ENCODE results near the gene ZNHIT2.

Gene ZNHIT2

GRCh38 chr11:65083834-65084597 lies 33.5 kb downstream of the ZNHIT2 start, which contains the start of the genes CDCA5 and ZFPL1:
Gene CDCA5 (minus strand): TSS chr11:65084040. CDS start chr11:65083978, 62 bp downstream.
Gene ZFPL1 (plus strand): TSS chr11:65084222. CDS start chr11:65084699, 477 bp downstream.
- ChIA-PET POLR2A (no interaction called here), CTCF (interaction anchor here (1.3 to 1.8 kb wide), 4 partner anchors 11 to 70 kb away, joined by 3 to 10 read pairs (median 4); partner anchors contain the start of gene ARL2)
- TF ChIP-seq, protein P1, sequence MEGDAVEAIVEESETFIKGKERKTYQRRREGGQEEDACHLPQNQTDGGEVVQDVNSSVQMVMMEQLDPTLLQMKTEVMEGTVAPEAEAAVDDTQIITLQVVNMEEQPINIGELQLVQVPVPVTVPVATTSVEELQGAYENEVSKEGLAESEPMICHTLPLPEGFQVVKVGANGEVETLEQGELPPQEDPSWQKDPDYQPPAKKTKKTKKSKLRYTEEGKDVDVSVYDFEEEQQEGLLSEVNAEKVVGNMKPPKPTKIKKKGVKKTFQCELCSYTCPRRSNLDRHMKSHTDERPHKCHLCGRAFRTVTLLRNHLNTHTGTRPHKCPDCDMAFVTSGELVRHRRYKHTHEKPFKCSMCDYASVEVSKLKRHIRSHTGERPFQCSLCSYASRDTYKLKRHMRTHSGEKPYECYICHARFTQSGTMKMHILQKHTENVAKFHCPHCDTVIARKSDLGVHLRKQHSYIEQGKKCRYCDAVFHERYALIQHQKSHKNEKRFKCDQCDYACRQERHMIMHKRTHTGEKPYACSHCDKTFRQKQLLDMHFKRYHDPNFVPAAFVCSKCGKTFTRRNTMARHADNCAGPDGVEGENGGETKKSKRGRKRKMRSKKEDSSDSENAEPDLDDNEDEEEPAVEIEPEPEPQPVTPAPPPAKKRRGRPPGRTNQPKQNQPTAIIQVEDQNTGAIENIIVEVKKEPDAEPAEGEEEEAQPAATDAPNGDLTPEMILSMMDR (IDR thresholded peaks at IDR 0.05; ENCODE audit: control extremely low read depth, extremely low read depth, low read depth, missing control alignments): no peak
- DNase-seq (ENCODE audit: extremely low spot score): peak; percentile 99

DNA sequence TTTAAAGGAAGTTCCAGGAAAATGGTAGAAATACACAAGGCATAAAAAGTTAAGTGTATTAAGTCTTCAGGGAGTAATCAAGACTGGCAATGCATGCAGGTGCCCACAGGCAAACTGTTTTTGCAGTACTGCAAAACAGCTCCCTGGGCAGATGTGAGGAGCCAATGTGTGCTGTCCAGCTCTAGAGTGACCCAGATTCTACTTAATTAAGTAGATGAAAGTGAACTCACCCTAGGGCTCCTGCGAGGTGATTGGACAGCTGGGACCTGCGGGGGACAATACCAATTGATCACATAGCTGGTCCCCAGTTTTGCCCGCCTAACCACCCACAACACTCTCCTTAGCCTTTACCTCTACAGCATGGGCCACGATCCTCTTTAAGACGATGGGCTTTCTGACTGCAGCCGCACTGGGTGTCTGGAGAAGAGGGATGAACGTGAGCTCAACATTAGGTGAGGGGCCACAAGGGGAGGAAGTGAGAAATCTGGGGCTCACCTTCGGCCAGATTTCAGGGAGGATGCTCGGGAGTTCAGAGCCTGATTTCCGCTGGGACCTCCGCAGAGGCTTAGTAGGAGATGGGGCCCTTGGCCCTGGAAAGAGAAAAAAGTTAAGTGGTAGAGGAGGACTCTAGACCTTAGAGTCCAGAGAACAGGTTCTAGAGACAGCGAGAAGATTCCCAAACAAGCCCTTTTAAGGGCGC lies 34.2 kb downstream of the ZNHIT2 start:
- ChIA-PET POLR2A (interaction anchor here (0.6 kb wide), 1 partner anchor 91 kb away, joined by 3 read pairs; no protein-coding TSS in a partner anchor), CTCF (interaction anchor here (1.0 to 1.8 kb wide), 7 partner anchors 11 to 489 kb away, joined by 3 to 10 read pairs (median 3); partner anchors contain the start of genes ARL2 and FAM89B)
- TF ChIP-seq, protein P1 (IDR thresholded peaks at IDR 0.05; ENCODE audit: control extremely low read depth, extremely low read depth, low read depth, missing control alignments): no peak
- no peak for DNase-seq (ENCODE audit: extremely low spot score)

DNA sequence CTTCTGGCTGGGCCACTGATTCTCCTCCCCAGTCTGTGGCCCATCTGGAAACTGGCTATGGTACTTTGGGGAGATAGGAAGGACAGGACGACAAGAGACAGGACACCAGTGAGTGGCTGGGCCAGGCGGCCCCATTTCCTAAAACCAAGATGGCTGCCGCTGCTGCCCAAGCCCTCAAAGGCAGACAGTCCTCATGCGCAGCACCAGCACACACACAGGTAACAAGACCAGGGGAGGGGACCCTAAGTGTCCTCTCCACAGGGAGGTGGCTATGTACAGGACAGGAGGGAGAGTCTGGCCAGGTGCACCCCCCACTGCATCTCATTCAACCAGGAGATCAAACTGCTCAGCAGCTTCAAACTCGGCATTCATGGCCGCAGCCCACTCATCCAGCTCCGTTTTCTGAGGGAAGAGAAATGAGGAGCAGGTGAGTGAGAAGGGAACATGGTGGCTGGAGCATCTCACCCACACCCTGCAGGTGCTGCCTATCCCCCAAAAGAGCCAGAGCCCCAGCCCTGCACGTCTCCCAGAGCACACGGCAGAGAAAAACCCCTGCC lies 38.6 kb downstream of the ZNHIT2 start:
- ChIA-PET POLR2A (interaction anchor here (0.6 to 0.7 kb wide), 2 partner anchors 427 to 728 kb away, joined by 5 to 7 read pairs; no protein-coding TSS in a partner anchor), CTCF (interaction anchor here (0.6 to 3.6 kb wide), 14 partner anchors 10 to 102 kb away, joined by 3 to 19 read pairs (median 4); partner anchors contain the start of genes ARL2, BATF2, NAALADL1 and TM7SF2)
- TF ChIP-seq, protein P1 (IDR thresholded peaks at IDR 0.05; ENCODE audit: control extremely low read depth, extremely low read depth, low read depth, missing control alignments): no peak
- DNase-seq (ENCODE audit: extremely low spot score): no peak

DNA sequence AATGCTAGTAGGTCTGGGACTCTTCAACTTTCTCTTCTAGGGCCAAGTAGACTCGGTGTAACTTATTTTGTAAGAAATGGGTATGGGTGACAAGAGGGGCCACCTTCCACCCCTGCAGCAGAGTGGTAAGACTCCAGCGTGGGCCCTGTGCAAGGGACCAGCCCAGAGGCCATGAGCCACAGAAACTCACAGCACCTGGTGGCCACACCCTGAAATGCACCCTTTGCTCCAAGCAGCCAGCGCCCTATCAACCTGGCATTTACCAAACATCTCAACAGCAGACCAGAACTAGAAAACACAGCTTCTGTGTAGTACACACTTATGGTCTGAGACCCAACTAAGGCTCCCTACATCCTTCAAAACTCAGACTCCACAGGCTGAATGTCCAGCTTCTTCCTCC lies 39.4 kb downstream of the ZNHIT2 start:
- POLR2A ChIA-PET: no interaction called here
- TF ChIP-seq, protein P1 (IDR thresholded peaks at IDR 0.05; ENCODE audit: control extremely low read depth, extremely low read depth, low read depth, missing control alignments): peak; percentile 78
- CTCF ChIA-PET: interaction anchor here (0.6 to 3.6 kb wide), 14 partner anchors 9 to 103 kb away, joined by 3 to 19 read pairs (median 4); partner anchors contain the start of genes ARL2, BATF2, NAALADL1 and TM7SF2
- peak; percentile 73 for DNase-seq (ENCODE audit: extremely low spot score)

DNA sequence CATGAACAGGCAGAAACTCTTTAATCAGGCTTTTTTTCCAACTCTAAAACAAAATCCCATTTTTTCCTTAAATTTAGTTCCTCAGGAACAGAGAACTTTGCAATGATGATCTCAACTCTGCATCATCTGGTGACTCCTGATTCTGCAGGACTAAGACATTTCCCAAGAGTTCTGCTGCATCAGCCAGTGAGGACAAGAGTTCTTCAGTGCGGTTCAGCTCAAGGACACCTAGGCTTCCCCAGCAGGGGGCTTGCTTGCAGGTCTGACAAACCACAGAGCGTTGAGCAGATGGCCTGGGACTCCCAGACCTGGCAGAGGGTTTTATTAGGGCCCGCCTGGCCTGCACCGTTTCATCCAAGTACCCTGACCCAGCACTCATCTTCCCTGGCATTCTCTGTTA lies 40.0 kb downstream of the ZNHIT2 start:
- ChIA-PET POLR2A (no interaction called here), CTCF (interaction anchor here (0.9 to 3.6 kb wide), 7 partner anchors 8 to 63 kb away, joined by 3 to 19 read pairs (median 4); partner anchors contain the start of gene TM7SF2)
- DNase-seq (ENCODE audit: extremely low spot score): no peak
- TF ChIP-seq, protein P1 (IDR thresholded peaks at IDR 0.05; ENCODE audit: control extremely low read depth, extremely low read depth, low read depth, missing control alignments): no peak

- no peak for DNase-seq (ENCODE audit: extremely low spot score)
- TF ChIP-seq, protein P1 (IDR thresholded peaks at IDR 0.05; ENCODE audit: control extremely low read depth, extremely low read depth, low read depth, missing control alignments): no peak
- CTCF ChIA-PET: interaction anchor here (1.0 to 1.3 kb wide), 3 partner anchors 9 to 58 kb away, joined by 4 to 6 read pairs (median 5); partner anchors contain the start of gene ARL2
- POLR2A ChIA-PET: no interaction called here
Observed at GRCh38 chr11:65072631-65072966, 44.9 kb downstream of the ZNHIT2 start.

All from GM10248 (cell line).